Astrocyte (in vitro differentiated cells and primary cell): ENCODE data around the gene CTAGE8. TPM values are rescaled to one million over a fixed set of nuclear protein-coding genes. Genes with fewer than 3 reads are reported as not detected.

ENCODE experiments used
- total RNA-seq: library from RNA; stranded (reverse); gene quantifications from 2 replicates; pipeline ENCODE4 v1.2.1, GENCODE V29; 2021

Gene CTAGE8
- total RNA-seq, 1 donor from 2014 or later, result 0.98 TPM

Other genes with a start within 250 kb of the CTAGE8 start
- not detected in 2 replicates for gene OR2A5, start 220.3 kb downstream of the CTAGE8 start, total RNA-seq
- gene OR2A25, start 199.5 kb downstream of the CTAGE8 start, total RNA-seq, result not detected in 2 replicates
- gene OR2A12, start 183.0 kb downstream of the CTAGE8 start, total RNA-seq, result not detected in 2 replicates
- not detected in 2 replicates for gene OR2A2, start 159.7 kb downstream of the CTAGE8 start, total RNA-seq
- not detected in 2 replicates for gene OR2A14, start 146.1 kb downstream of the CTAGE8 start, total RNA-seq
- 0.99 and 1.4 TPM in 2 replicates for gene CTAGE4, start 85.8 kb downstream of the CTAGE8 start, total RNA-seq
- gene ARHGEF35, start 73.5 kb downstream of the CTAGE8 start, total RNA-seq, result 4.4 and 5.0 TPM in 2 replicates
- gene OR2A42, start 29.7 kb downstream of the CTAGE8 start, total RNA-seq, result not detected in 2 replicates
- 0.62 and 0.64 TPM in 2 replicates for gene OR2A7, start 4.5 kb downstream of the CTAGE8 start, total RNA-seq
- not detected in 2 replicates for gene OR2A1, start 43.1 kb upstream of the CTAGE8 start, total RNA-seq
- gene ARHGEF5, start 86.1 kb upstream of the CTAGE8 start, total RNA-seq, result 9.3 and 10.5 TPM in 2 replicates
- not detected in 2 replicates for gene NOBOX, start 134.4 kb upstream of the CTAGE8 start, total RNA-seq